GM18861 (cell line): ENCODE measurements around the gene TWIST2.

Experiments
- ATAC-seq: cut with Tn5 transposase; IDR thresholded peaks from one replicate; pipeline ENCODE4 v1.9.1; 2021; ENCODE audit not compliant: unreplicated experiment

Gene TWIST2

GRCh38 chr2:238855891-238856580, 8.2 kb downstream of the TWIST2 start:
- no peak for ATAC-seq

GRCh38 chr2:238856713-238857567, 9.1 kb downstream of the TWIST2 start:
- ATAC-seq = no peak

- no peak for ATAC-seq
These were observed 10.1 kb downstream of the TWIST2 start for GRCh38 chr2:238857959-238858358.

GRCh38 chr2:238859636-238860347, 11.9 kb downstream of the TWIST2 start:
- no peak for ATAC-seq

GRCh38 chr2:238861013-238861730, 13.3 kb downstream of the TWIST2 start:
- ATAC-seq = no peak

GRCh38 chr2:238861766-238862315, 14.0 kb downstream of the TWIST2 start:
- no peak for ATAC-seq

- no peak for ATAC-seq
These were observed 14.8 kb downstream of the TWIST2 start for GRCh38 chr2:238862701-238863100.

GRCh38 chr2:238863231-238863630, 15.3 kb downstream of the TWIST2 start:
- ATAC-seq = no peak

GRCh38 chr2:238863749-238864206, 15.9 kb downstream of the TWIST2 start:
- no peak for ATAC-seq

GRCh38 chr2:238864207-238865014, 16.5 kb downstream of the TWIST2 start:
- no peak for ATAC-seq

GRCh38 chr2:238865015-238865719, 17.3 kb downstream of the TWIST2 start:
- ATAC-seq = no peak

GRCh38 chr2:238865744-238866355, 18.0 kb downstream of the TWIST2 start:
- no peak for ATAC-seq

- no peak for ATAC-seq
These were observed 18.9 kb downstream of the TWIST2 start for GRCh38 chr2:238866656-238867277.

- no peak for ATAC-seq
These were observed 20.2 kb downstream of the TWIST2 start for GRCh38 chr2:238868067-238868524.

GRCh38 chr2:238868616-238869292, 20.9 kb downstream of the TWIST2 start:
- ATAC-seq = no peak

- ATAC-seq = no peak
These were observed 21.6 kb downstream of the TWIST2 start for GRCh38 chr2:238869293-238870124.

GRCh38 chr2:238870261-238870660, 22.4 kb downstream of the TWIST2 start:
- no peak for ATAC-seq
